ENCODE measurements around the gene IGFL1.
"Not testable (repeated sequence)": the region's sequence is repeated elsewhere in the genome, so short reads cannot be mapped to it uniquely, and the experiment has no call there.

Gene IGFL1

GRCh38 chr19:46271481-46272197 lies 42.1 kb downstream of the IGFL1 start:
- DNase-seq (ENCODE audit: low read depth), result no peak

- not testable (repeated sequence) for DNase-seq (ENCODE audit: low read depth)
Measured at GRCh38 chr19:46273931-46274330, 44.4 kb downstream of the IGFL1 start.

- no peak for DNase-seq (ENCODE audit: low read depth)
Measured at GRCh38 chr19:46279177-46279576, 49.6 kb downstream of the IGFL1 start.
